HCT116 (cell line): ENCODE data around the gene DDR1. TPM values are rescaled to one million over a fixed set of nuclear protein-coding genes. Genes with fewer than 3 reads are reported as not detected.

ENCODE experiments used
- ATAC-seq: fragments of 200-7000 bp; cut with Tn5 transposase; 2 replicates; pipeline ENCODE4 v1.9.1; 2020; ENCODE audit warnings: mild to moderate bottlenecking, moderate library complexity
- BruUV-seq: library from RNA; stranded (reverse); fragments of 400-500 nt; replicated peaks from 2 replicates; lab custom pipeline; 2021; lab: Mats Ljungman, UMichigan
- CTCF ChIA-PET: fragments of 300-600 bp; sonication (Branson Sonifier 250); formaldehyde crosslinking; loops from one replicate; lab custom pipeline; 2021; ENCODE audit warnings: antibody characterized with exemption; lab: Charles Lee
- POLR2A ChIA-PET: fragments of 300-600, 350-600 bp; sonication (Branson Sonifier 250); formaldehyde crosslinking; loops from one replicate; lab custom pipeline; 2021; ENCODE audit warnings: antibody characterized with exemption; lab: Charles Lee
- RAD21 ChIA-PET, 2 experiments: fragments of 300-600 bp; sonication (Branson Sonifier 250); formaldehyde crosslinking; loops; one replicate each; lab custom pipeline; 2023; ENCODE audit warnings: low total read pairs in 2 of 2; ENCODE audit not compliant: uncharacterized antibody in 2 of 2, unreplicated experiment in 2 of 2, low non-redundant PET in 1 of 2; lab: Charles Lee
- DNase-seq: peaks from one replicate; pipeline ENCODE4 v3.0.0-alpha.2; 2010; ENCODE audit warnings: low read depth, low spot score
- H2AFZ ChIP-seq: fragments of 200-600 bp; shearing (Covaris generic), sonication (generic); 2 replicates; pipeline ENCODE4 v1.6.1; 2017; ENCODE audit warnings: low read depth, mixed run types, mixed read lengths, antibody characterized with exemption, low read length; ENCODE audit not compliant: poor library complexity, severe bottlenecking
- H3K27ac ChIP-seq: 2 replicates; pipeline ENCODE4 v1.5.1; 2012; ENCODE audit warnings: low read depth, low read length
- H3K27me3 ChIP-seq: fragments of 200-600 bp; sonication (generic); 2 replicates; pipeline ENCODE4 v1.6.1; 2016; ENCODE audit warnings: mixed run types, low read length, mixed read lengths; ENCODE audit not compliant: insufficient read depth
- H3K36me3 ChIP-seq, 2 experiments: fragments of 200-500 bp in 1 of 2; fragments of 200-600 bp in 1 of 2; sonication (Bioruptor generic) in 1 of 2; sonication (generic) in 1 of 2; 2 replicates each; pipeline versions ENCODE4 v1.5.1 to v1.6.1; 2014 to 2016; ENCODE audit warnings: low read length in 2 of 2, inconsistent platforms in 1 of 2, mixed read lengths in 1 of 2, mixed run types in 1 of 2; ENCODE audit not compliant: insufficient read depth in 2 of 2, control insufficient read depth in 1 of 2
- H3K4me1 ChIP-seq, 2 experiments: fragments of 200-600 bp in 1 of 2; sonication (generic) in 1 of 2; 2 replicates each; pipeline versions ENCODE4 v1.5.1 to v1.6.1; 2012 to 2017; ENCODE audit warnings: low read length in 2 of 2, inconsistent platforms in 1 of 2, mild to moderate bottlenecking in 1 of 2, mixed read lengths in 1 of 2, mixed run types in 1 of 2, moderate library complexity in 1 of 2; ENCODE audit not compliant: insufficient read depth in 2 of 2, control insufficient read depth in 1 of 2
- H3K4me2 ChIP-seq: fragments of 200-600 bp; sonication (generic); 2 replicates; pipeline ENCODE4 v1.6.1; 2017; ENCODE audit warnings: mixed run types, low read length, mixed read lengths
- H3K4me3 ChIP-seq, 2 experiments: fragments of 200-600 bp in 1 of 2; sonication (generic) in 1 of 2; replicated peaks in 1 of 2; 2 replicates each; pipeline ENCODE4 v1.5.1; 2011 to 2016; ENCODE audit warnings: low read length in 2 of 2, control low read depth in 1 of 2, low read depth in 1 of 2, mild to moderate bottlenecking in 1 of 2, mixed read lengths in 1 of 2, mixed run types in 1 of 2
- H3K79me2 ChIP-seq: fragments of 200-600 bp; sonication (generic); 2 replicates; pipeline ENCODE4 v1.6.1; 2017; ENCODE audit warnings: mild to moderate bottlenecking, mixed run types, low read length, moderate library complexity, mixed read lengths; ENCODE audit not compliant: insufficient read depth
- H3K9ac ChIP-seq: fragments of 200-600 bp; sonication (generic); 2 replicates; pipeline ENCODE4 v1.6.1; 2016; ENCODE audit warnings: low read length, mixed read lengths
- H3K9me2 ChIP-seq: fragments of 200-600 bp; sonication (generic), shearing (Covaris generic); 2 replicates; pipeline ENCODE4 v1.6.1; 2017; ENCODE audit warnings: mixed run types, mild to moderate bottlenecking, moderate library complexity; ENCODE audit not compliant: insufficient read depth
- H3K9me3 ChIP-seq, 2 experiments: fragments of 200-500 bp in 1 of 2; fragments of 200-600 bp in 1 of 2; sonication (Bioruptor generic) in 1 of 2; sonication (generic) in 1 of 2; 2 replicates each; pipeline ENCODE4 v1.6.1; 2014 to 2017; ENCODE audit warnings: low read length in 2 of 2, mixed read lengths in 2 of 2, inconsistent platforms in 1 of 2, low read depth in 1 of 2, mild to moderate bottlenecking in 1 of 2, mixed run types in 1 of 2, moderate library complexity in 1 of 2; ENCODE audit not compliant: control insufficient read depth in 1 of 2, insufficient read depth in 1 of 2
- H4K20me1 ChIP-seq: fragments of 200-600 bp; sonication (generic), shearing (Covaris generic); 2 replicates; pipeline ENCODE4 v1.6.1; 2017; ENCODE audit warnings: mixed run types, mild to moderate bottlenecking, moderate library complexity; ENCODE audit not compliant: insufficient read depth
- CTCF ChIP-seq, 3 experiments: fragments of 200-600 bp in 1 of 3; sonication (generic) in 1 of 3; IDR thresholded peaks in 2 of 3; conservative IDR thresholded peaks in 1 of 3; 2 replicates each; pipeline ENCODE4 v1.5.1; 2012 to 2017; ENCODE audit warnings: low read depth in 2 of 3, low read length in 2 of 3, antibody characterized with exemption in 1 of 3, borderline replicate concordance in 1 of 3, control low read depth in 1 of 3, mild to moderate bottlenecking in 1 of 3, mixed read lengths in 1 of 3, mixed run types in 1 of 3, moderate library complexity in 1 of 3; ENCODE audit not compliant: insufficient read depth in 1 of 3
- EZH2phosphoT487 ChIP-seq: fragments of 200-600 bp; IDR thresholded peaks from 2 replicates; pipeline ENCODE4 v1.6.1; 2018; ENCODE audit warnings: antibody characterized with exemption, borderline replicate concordance
- FOSL1 ChIP-seq: IDR thresholded peaks from 2 replicates; pipeline ENCODE4 v1.6.1; 2012; ENCODE audit warnings: low read depth
- JUND ChIP-seq: IDR thresholded peaks from 2 replicates; pipeline ENCODE4 v1.6.1; 2012
- POLR2A ChIP-seq: IDR thresholded peaks from 2 replicates; pipeline ENCODE4 v1.7.0; 2011; ENCODE audit warnings: borderline replicate concordance; ENCODE audit not compliant: insufficient read depth, insufficient read length; ENCODE audit errors: extremely low read depth
- POLR2AphosphoS5 ChIP-seq: IDR thresholded peaks from 2 replicates; pipeline ENCODE4 v1.6.1; 2011; ENCODE audit warnings: mild to moderate bottlenecking, low read depth, low read length, moderate library complexity
- REST ChIP-seq: IDR thresholded peaks from 2 replicates; pipeline ENCODE4 v1.6.1; 2012; ENCODE audit warnings: low read depth
- SRF ChIP-seq: IDR thresholded peaks from 2 replicates; pipeline ENCODE4 v1.6.1; 2012; ENCODE audit warnings: low read depth
- ZBTB33 ChIP-seq: IDR thresholded peaks from 2 replicates; pipeline ENCODE4 v1.6.1; 2011; ENCODE audit warnings: mild to moderate bottlenecking, low read length, moderate library complexity; ENCODE audit not compliant: insufficient replicate concordance; ENCODE audit errors: extremely low read depth
- ZNF274 ChIP-seq: fragments of 200-500 bp; sonication (Bioruptor generic); IDR thresholded peaks from 2 replicates; pipeline ENCODE4 v1.6.1; 2014; ENCODE audit warnings: mild to moderate bottlenecking, low read depth, low read length, inconsistent platforms
- intact Hi-C: fragments of 100-400 bp; cut with micrococcal nuclease; formaldehyde crosslinking; loops from 2 replicates; pipeline ENCODE4 v1.10.0; 2022
- total RNA-seq: library from RNA; stranded (reverse); gene quantifications from one replicate; pipeline ENCODE4 v1.2.1, GENCODE V29; 2021; ENCODE audit not compliant: unreplicated experiment

Gene DDR1
- total RNA-seq, 1 experiment from 2014 or later, result 211 TPM

GRCh38 chr6:30897882-30898281 is 13.6 kb downstream of the DDR1 start:
- DNase-seq, result no peak
- no peaks in the 10 kb centered on the region for H3K27me3 ChIP-seq
- H3K79me2 ChIP-seq, result no peaks in the 10 kb centered on the region
- no peaks in the 10 kb centered on the region for H3K9me2 ChIP-seq
- no peak overlapping the region for H3K4me2 ChIP-seq
- H3K9me3 ChIP-seq, result no peaks in the 10 kb centered on the region
- no peak overlapping the region for H3K9ac ChIP-seq
- H3K27ac ChIP-seq, result no peak overlapping the region
- no TSS peak for BruUV-seq
- no peaks in the 10 kb centered on the region for H4K20me1 ChIP-seq
- POLR2A ChIA-PET, result no interaction called here
- H3K4me3 ChIP-seq, result no peak overlapping the region
- H3K4me1 ChIP-seq, result no peaks in the 10 kb centered on the region
- intact Hi-C loops, result no loop called here
- RAD21 ChIA-PET, result no interaction called here
- TF ChIP-seq EZH2phosphoT487 (no peak), ZNF274 (no peak)
- H3K36me3 ChIP-seq, result peaks cover 40 to 44% of the 10 kb centered on the region in 2 experiments; a peak in 3 of 4 replicates
- CTCF ChIA-PET, result no interaction called here
- no peak overlapping the region for H2AFZ ChIP-seq
- no peak for ATAC-seq

GRCh38 chr6:30898750-30899360 is 14.5 kb downstream of the DDR1 start:
- intact Hi-C loops, result no loop called here

More at GRCh38 chr6:30898750-30899360, 14.5 kb downstream of the DDR1 start:
- H3K4me1 ChIP-seq, result no peaks in the 10 kb centered on the region
- no peak overlapping the region for H3K27ac ChIP-seq
- DNase-seq, result no peak
- peaks cover 31 to 37% of the 10 kb centered on the region in 2 experiments; a peak in 3 of 4 replicates for H3K36me3 ChIP-seq
- TF ChIP-seq POLR2A, result no peak
- TF ChIP-seq CTCF (IDR thresholded peaks at IDR 0.05 in 2 of 3, conservative IDR thresholded peaks at IDR 0.05 in 1 of 3; ENCODE audit: borderline replicate concordance in 1 of 3, insufficient read depth in 1 of 3, low read depth in 2 of 3, low read length in 2 of 3), result no peak
- no peak for TF ChIP-seq REST
- no peak for TF ChIP-seq SRF
- no peak for TF ChIP-seq ZBTB33
- no peak for TF ChIP-seq POLR2AphosphoS5
- TF ChIP-seq FOSL1, result no peak
- TF ChIP-seq JUND, result no peak
- no peak for ATAC-seq
- H3K4me3 ChIP-seq, result no peak overlapping the region
- H3K4me2 ChIP-seq, result no peak overlapping the region
- H3K27me3 ChIP-seq, result no peaks in the 10 kb centered on the region
- H3K79me2 ChIP-seq, result no peaks in the 10 kb centered on the region
- no peaks in the 10 kb centered on the region for H4K20me1 ChIP-seq
- H3K9me3 ChIP-seq, result no peaks in the 10 kb centered on the region
- no peak overlapping the region for H2AFZ ChIP-seq
- H3K9me2 ChIP-seq, result no peaks in the 10 kb centered on the region
- CTCF ChIA-PET, result no interaction called here
- no TSS peak for BruUV-seq
- H3K9ac ChIP-seq, result no peak overlapping the region
- RAD21 ChIA-PET, result no interaction called here
- POLR2A ChIA-PET, result interaction anchor here (0.8 kb wide), 1 partner anchor 9 kb away, joined by 3 read pairs; no protein-coding TSS in a partner anchor
